Stimulated activated CD8-positive, alpha-beta memory T cell treated with anti-CD3 and anti-CD28 coated beads, Interleukin-15, amount 100 ng/mL, for 48 hours (primary cell): Measurements from ENCODE around the gene DENND1C.
A peak's percentile ranks its signal among the peaks of the same experiment; 100 is the strongest.
"Not testable (repeated sequence)": the region's sequence is repeated elsewhere in the genome, so short reads cannot be mapped to it uniquely, and the experiment has no call there.

ENCODE experiments used
- DNase-seq, 2 donors: peaks; one replicate each; pipeline ENCODE4 v3.0.0-alpha.2; 2020; ENCODE audit warnings: low read depth in 2 of 2

DENND1C gene

DNA sequence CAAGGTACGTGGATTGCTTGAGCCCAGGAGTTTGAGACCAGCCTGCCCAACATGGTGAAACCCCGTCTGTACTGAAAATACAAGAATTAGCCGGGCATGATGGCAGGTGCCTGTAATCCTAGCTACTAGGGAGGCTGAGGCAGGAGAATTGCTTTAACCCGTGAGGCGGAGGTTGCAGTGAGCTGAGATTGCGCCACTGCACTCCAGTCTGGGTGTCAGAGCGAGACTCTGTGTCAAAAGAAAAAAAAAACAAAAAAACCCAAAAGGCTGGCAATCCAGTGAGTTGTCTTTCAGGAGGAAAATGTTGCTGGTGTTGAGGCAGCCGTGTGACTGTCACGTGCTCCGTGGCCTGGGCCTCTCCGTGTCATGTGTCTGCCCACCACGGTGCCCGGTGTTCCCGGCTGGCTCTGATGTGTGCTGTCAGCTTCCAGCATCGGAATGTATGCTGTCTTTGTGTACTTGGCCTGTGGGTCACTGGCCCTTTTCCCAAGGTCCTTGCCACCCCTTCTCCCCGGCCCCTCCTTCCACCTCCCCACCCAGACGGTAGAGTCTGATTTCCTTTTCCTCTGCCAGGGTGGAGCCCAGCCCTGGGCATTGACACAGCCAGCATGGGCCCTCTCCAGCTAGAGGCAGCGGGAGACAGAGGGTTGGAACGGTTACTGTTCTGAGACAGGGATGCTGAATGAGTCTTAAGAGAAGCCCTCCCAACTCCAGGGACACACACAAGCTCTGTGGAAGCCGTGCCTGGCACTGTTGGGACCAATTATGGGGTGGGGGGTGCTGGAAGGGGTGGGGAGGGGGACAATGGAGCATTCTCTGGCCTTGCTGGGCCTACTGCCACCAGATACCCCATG is 27.8 kb upstream of the DENND1C start:
- DNase-seq: no peak

DNA sequence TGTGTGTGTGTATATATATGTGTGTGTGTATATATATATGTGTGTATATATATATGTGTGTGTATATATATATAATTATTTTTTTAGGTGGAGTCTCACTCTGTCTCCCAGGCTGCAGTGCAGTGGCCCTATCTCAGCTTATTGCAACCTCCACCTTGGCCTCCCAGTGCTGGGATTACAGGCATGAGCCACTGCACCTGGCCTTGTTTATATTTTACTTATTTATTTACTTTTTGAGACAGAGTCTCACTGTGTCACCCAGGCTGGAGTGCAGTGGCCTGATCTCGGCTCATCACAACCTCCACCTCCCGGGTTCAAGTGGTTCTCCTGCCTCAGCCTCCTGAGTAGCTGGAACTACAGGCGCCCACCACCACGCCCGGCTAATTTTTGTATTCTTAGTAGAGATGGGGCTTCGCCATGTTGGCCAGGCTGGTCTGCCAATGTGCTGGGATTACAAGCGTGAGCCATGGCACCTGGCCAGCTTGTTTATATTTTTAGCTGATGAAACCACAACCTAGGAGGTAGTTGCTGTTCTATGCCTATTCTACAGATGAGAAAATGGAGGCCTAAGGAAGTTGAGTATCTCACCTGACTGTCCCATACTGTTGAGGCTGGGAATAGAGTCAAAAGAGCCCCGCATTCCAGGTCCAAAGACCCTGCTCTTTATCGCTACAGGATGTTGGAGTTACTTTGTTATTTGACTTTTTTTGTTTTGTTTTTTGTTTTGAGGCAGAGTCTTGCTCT is 26.6 kb upstream of the DENND1C start:
- DNase-seq: not testable (repeated sequence)

DNA sequence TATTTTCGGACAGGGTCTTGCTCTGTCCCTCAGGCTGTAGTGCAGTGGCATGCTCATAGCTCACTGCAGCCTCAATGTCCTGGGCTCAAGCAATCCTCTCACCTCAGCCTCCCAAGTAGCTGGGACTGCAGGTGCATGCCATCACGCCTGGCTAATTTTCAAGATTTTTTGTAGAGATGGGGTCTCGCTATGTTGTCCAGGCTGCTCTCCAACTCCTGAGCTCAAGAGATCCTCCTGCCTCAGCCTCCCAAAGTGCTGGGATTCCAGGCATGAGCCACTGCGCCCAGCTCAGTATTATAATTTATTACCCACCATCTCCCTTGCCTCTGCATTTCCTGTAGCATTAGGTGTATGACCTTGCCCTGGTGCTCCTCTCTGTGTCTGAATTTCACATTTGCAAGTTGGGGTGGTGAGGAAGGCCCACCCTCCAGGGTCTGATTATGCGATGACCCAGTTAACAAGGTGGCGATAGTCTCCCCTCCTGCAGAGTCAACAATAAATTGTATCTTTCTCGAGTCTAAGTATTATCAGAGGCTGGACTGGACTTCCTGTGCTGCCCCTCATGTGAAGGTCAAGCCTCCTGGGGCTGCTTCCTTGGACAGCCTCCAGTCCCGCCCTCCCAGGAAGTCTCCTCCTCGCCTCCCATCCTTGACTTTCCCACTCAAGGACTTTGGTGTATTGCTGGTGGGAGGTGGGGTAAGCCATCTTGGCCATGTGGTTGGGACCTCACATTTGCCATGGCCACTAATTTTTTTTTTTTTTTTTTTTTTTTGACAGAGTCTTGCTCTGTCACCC is 22.0 kb upstream of the DENND1C start:
- DNase-seq: no peak

DNA sequence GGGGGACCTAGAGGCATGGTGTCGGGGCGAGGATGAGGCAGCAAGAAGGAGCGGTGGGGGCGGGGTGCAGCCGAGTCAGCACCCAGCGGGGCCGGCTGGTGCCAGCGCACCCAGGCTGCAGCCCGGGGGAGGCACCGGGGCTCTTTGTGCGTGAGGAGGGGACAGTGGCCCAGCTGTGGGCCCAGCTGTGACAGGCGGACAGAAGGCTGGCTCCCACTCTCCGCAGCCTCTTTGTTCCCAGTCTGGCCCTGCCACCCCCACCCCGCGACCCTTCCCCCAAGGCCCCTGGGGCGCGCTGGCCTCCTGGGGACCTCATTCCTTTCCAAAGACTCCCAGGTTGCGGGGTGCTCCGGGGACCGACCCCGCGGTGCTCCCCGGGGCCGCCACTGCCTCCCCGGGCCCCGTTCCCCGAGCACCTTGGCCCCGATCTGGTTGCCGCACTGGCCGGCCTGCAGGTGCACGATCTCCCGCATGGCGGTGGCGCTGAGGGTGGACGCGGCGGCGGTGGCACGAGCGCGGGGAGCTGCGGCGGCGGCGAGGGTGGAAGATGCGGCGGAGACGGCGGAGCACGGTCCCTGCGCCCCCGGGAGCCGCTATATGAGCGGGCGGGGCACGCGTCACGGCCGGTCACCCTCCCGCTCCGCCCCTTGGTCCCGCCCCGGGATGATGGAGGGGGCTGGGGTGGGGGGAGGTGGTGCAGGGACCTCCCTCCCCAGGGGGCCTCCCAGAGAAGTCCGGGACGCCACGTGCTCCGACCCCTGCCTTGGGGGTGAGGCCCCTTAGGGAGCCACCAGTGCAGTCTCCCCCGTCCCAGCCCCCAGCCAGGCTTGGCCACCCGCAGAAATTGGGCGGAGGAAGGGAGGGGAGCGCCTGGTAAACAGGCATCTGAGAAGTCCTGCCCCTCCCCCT is 20.4 kb upstream of the DENND1C start, which contains the start of gene TUBB4A:
TSS of gene TUBB4A (minus strand) at position 570 of the 909 bp plus-strand sequence. CDS start at position 473, 97 bp downstream.
- DNase-seq: peak in 1 of 2 donors; percentile 34

GRCh38 chr19:6500837-6501739 is 19.5 kb upstream of the DENND1C start:
- DNase-seq: no peak

- DNase-seq: no peak
Observed at GRCh38 chr19:6499052-6499790, 17.6 kb upstream of the DENND1C start.

DNA sequence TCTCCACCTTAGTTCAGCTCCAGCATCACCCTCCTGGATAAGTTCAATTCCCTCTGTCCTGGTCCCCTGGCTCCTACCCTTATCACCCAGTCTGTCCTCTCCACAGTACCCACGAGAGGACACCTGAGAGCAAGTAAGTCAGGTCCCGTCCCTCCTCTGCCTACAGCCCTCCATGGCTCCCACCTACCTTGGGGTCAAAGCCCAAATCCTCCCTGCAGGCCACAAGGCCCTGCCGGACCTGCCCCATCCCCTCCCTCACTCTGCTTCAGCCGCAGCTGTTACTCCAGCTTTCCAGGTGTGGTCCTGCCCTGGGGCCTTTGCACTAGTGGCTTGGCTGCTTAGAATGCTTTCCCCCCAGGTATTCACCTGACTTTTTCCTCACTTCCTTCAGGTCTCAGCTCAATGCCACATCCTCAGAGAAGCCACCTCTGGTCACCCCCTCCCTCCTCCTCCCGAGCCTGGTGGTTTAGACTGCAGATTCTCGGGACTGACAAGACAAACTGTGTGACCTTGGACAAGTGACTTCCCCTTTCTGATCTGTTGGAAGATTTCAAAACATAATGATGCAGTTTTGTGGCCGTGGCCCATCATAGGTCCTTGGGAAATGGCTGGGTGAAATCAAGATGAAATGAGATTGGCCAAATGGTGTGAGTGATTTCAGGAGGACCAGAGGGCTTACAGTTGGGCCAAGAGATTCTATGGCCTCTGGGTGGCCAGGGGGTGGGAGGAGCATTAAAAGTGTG is 16.9 kb upstream of the DENND1C start:
- no peak for DNase-seq

DNA sequence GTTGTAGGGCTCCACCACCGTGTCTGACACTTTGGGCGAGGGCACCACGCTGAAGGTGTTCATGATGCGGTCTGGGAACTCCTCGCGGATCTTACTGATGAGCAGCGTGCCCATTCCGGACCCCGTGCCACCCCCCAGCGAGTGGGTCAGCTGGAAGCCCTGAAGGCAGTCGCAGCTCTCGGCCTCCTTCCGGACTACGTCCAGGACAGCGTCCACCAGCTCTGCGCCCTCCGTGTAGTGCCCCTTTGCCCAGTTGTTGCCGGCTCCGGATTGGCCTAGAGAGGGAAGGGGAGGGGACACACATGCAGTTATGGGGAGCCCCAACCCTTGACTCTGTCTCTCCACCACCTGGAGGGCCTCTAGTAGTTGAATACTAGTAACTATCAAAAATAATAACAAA is 14.4 kb upstream of the DENND1C start:
- DNase-seq: no peak

- DNase-seq: no peak
Observed at GRCh38 chr19:6494438-6495036, 12.9 kb upstream of the DENND1C start.

DNA sequence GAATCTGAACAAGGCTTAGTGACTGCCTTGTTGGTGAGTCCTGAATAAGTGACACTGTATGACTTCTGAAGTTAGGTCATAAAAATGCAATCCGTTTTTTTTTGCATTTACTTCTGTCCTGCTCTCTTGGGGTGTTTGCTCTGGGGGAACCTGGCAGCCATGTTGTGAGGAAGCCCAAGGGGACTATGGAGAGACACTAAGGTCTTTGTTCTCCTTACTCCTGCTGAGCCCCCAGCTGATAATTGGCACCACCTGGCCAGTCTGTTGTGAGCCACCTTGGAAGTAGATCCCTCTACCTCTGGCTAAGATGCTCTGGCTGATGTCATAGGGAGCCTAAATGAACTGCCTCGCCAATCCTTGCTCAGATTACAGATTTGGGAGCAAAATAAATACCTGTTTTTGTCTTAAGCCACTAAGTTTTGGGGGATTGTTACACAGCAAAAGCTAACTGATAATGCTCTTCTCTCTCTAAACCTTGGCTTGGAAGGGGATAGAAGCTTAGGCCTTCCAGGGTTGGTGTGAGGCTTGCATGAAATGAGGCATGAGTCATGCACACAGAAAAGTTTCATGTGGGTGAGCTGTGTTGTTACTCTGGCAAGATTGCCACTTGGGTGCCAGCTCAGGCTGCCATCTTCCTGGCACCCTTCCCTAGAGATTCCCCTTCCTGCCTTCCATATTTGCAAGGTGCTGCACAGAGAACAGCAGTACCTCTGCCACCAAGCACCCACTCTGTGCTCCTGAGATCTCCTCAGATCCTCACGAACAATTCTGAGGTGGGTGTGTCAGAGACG is 10.4 kb upstream of the DENND1C start:
- no peak for DNase-seq

DNA sequence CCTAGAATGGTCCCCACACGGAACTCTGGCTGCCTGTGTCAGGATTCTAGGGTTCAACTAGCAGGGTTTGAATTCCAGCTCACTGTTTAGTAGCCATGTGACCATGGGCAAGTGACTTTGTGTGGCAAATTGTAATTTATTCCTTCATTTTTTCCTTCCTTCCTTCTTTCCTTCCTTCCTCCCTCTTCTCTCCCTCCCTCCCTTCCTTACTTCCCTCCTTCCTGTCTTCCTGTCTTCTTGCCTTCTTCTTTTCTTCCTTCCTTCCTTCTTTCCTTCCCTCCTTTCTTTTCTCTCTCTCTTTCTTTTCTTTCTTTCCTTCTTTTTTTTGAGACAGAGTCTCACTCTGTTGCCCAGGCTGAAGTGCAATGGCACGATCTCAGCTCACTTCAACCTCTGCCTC is 8.5 kb upstream of the DENND1C start:
- DNase-seq: no peak

DNA sequence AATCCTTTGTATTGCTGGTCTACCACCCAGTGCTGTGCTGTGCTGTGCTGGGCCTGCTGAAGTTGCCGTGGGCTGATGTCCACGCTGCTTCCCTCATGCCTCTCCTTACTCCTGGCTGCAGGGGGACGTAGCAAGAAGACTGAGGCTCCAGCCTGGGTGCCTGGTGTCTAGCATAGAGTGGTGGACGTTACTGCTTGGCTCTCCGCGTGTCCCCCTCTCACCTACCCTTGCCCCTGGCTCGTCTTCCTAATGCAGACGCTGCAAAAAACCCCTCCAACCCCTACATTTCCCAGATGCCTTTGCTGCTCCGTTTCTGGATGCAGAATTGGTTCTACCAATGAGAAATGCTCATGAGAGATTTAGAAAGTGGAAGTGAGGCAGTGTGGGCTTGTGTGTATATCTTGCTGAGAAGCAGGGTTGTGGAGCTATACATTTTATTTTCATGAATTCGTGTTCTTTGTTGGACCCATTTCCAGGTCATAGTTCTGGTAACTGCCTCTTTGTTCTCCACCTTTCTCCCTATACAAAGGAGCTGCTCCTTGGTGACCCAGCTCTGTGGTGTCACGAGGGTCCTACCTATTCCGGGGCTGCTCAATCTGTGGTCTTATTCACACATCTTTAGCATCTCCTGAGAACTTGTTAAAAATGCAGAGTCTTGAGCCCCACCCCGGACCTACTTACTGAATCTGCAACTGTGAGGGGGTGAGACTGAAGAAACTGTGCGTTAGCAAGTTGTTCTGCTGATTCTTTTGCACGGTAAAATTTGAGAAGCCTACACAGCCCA is 7.9 kb upstream of the DENND1C start:
- no peak for DNase-seq

GRCh38 chr19:6484831-6485230 is 3.2 kb upstream of the DENND1C start:
- no peak for DNase-seq

- DNase-seq: no peak
Observed at GRCh38 chr19:6484230-6484629, 2.6 kb upstream of the DENND1C start.

- DNase-seq: no peak
Observed at GRCh38 chr19:6483235-6483634, 1.6 kb upstream of the DENND1C start.

DNA sequence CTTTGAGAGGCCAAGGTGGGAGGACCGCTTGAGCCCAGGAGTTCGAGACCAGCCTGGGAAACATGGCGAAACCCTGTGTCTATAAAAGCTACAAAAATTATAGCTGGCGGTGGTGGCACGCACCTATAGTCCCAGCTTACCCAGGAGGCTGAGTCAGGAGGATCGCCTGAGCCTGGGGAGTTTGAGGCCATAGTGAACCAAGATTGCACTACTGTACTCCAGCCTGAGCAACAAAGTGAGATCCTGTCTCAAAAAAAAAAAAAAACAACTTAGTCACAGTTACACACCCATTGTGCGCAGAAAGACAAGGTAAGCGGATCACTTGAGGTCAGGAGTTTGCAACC is 728 bp upstream of the DENND1C start:
- no peak for DNase-seq
